ENCODE measurements around the gene LRP8.

- TF ChIP-seq CTCF (IDR thresholded peaks at IDR 0.05; ENCODE audit: extremely low read depth in 1 of 2, insufficient read depth in 1 of 2, low read depth in 1 of 2, low read length in 2 of 2) (no peak), JUN (IDR thresholded peaks at IDR 0.05; ENCODE audit: borderline replicate concordance, insufficient read depth, insufficient read length, low read depth) (no peak), POLR2A (IDR thresholded peaks at IDR 0.05; ENCODE audit: low read depth, low read length) (peak; percentile 76), MAX (IDR thresholded peaks at IDR 0.05; ENCODE audit: insufficient read depth, insufficient read length) (no peak), MYC (IDR thresholded peaks at IDR 0.05; ENCODE audit: low read depth, low read length) (no peak)
These were observed 1.7 kb downstream of the LRP8 start for GRCh38 chr1:53326088-53326597.
